HL-60 (cell line): ENCODE results near the gene KATNAL1.

Source experiments
- DNase-seq, 2 experiments: peaks; one replicate each; pipeline ENCODE4 v3.0.0-alpha.2; 2010 to 2020; ENCODE audit warnings: low read depth in 1 of 2, low spot score in 1 of 2
- H3K27ac ChIP-seq: fragments of 250-450 bp; sonication (Bioruptor Pico); replicated peaks from 2 replicates; pipeline ENCODE4 v1.5.1; 2020; ENCODE audit warnings: mild to moderate bottlenecking, moderate library complexity
- H3K27me3 ChIP-seq: fragments of 250-450 bp; sonication (Bioruptor Pico); 2 replicates; pipeline ENCODE4 v1.5.1; 2021; ENCODE audit warnings: mild to moderate bottlenecking, moderate library complexity; ENCODE audit not compliant: insufficient read depth, poor library complexity, severe bottlenecking
- H3K4me3 ChIP-seq: replicated peaks from 2 replicates; pipeline ENCODE4 v1.5.1; 2011; ENCODE audit warnings: mild to moderate bottlenecking, control low read depth, low read length; ENCODE audit not compliant: insufficient read depth
- GABPA ChIP-seq: IDR thresholded peaks from 2 replicates; pipeline ENCODE4 v1.6.1; 2012; ENCODE audit warnings: low read depth
- POLR2AphosphoS5 ChIP-seq: IDR thresholded peaks from 2 replicates; pipeline ENCODE4 v1.6.1; 2012; ENCODE audit warnings: low read depth
- SPI1 ChIP-seq: IDR thresholded peaks from 2 replicates; pipeline ENCODE4 v1.6.1; 2012; ENCODE audit warnings: low read depth, mild to moderate bottlenecking, borderline replicate concordance
- TF ChIP-seq, protein P1 (sequence below): IDR thresholded peaks from one replicate; pipeline ENCODE4 v1.5.1; 2011; ENCODE audit warnings: low read length, control low read depth, inconsistent platforms; ENCODE audit not compliant: insufficient read depth
- TF ChIP-seq, protein P2 (sequence below): IDR thresholded peaks from 2 replicates; pipeline ENCODE4 v1.6.1; 2012; ENCODE audit warnings: low read depth; ENCODE audit not compliant: insufficient replicate concordance

KATNAL1 gene

DNA sequence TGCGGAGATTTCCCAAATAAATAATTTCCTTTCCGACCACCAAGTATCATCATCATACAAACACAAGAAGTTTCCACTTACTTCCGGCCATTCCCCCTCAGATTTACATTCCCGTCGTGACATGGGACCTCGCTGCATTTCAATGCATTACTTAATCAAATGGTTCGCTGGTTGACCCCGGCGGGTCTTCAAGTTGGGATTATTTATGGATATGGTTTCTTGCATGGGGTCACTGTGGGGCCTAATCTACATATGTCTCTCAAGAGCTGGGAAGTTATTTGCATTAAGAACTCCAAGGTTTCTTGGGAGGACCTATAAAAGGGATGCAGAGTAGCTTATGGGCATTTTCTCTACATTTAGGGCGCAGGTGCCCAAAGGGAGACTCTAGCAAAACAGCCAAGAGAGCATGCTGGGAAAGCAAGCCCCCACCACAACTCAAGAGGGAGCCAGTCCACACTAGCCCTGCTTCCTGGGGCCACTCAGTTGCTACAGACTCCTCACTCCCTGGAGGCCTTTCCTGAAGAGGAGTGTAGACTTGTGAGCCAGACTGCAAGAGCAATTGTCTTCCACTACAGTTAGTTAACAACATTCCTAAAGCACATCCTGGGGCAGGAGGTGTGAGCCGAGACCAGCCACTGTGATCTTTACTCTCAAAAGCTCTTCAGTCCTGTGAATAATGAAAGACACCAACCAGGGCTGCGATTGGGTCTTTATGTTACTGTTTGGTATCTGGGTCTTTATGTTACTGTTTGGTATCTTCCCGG lies 125.3 kb downstream of the KATNAL1 start:
- H3K27ac ChIP-seq: no peak overlapping the region
- H3K4me3 ChIP-seq: no peak overlapping the region
- TF ChIP-seq POLR2AphosphoS5 (no peak), GABPA (no peak), SPI1 (no peak)
- TF ChIP-seq, protein P1, sequence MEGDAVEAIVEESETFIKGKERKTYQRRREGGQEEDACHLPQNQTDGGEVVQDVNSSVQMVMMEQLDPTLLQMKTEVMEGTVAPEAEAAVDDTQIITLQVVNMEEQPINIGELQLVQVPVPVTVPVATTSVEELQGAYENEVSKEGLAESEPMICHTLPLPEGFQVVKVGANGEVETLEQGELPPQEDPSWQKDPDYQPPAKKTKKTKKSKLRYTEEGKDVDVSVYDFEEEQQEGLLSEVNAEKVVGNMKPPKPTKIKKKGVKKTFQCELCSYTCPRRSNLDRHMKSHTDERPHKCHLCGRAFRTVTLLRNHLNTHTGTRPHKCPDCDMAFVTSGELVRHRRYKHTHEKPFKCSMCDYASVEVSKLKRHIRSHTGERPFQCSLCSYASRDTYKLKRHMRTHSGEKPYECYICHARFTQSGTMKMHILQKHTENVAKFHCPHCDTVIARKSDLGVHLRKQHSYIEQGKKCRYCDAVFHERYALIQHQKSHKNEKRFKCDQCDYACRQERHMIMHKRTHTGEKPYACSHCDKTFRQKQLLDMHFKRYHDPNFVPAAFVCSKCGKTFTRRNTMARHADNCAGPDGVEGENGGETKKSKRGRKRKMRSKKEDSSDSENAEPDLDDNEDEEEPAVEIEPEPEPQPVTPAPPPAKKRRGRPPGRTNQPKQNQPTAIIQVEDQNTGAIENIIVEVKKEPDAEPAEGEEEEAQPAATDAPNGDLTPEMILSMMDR: no peak
- TF ChIP-seq, protein P2, sequence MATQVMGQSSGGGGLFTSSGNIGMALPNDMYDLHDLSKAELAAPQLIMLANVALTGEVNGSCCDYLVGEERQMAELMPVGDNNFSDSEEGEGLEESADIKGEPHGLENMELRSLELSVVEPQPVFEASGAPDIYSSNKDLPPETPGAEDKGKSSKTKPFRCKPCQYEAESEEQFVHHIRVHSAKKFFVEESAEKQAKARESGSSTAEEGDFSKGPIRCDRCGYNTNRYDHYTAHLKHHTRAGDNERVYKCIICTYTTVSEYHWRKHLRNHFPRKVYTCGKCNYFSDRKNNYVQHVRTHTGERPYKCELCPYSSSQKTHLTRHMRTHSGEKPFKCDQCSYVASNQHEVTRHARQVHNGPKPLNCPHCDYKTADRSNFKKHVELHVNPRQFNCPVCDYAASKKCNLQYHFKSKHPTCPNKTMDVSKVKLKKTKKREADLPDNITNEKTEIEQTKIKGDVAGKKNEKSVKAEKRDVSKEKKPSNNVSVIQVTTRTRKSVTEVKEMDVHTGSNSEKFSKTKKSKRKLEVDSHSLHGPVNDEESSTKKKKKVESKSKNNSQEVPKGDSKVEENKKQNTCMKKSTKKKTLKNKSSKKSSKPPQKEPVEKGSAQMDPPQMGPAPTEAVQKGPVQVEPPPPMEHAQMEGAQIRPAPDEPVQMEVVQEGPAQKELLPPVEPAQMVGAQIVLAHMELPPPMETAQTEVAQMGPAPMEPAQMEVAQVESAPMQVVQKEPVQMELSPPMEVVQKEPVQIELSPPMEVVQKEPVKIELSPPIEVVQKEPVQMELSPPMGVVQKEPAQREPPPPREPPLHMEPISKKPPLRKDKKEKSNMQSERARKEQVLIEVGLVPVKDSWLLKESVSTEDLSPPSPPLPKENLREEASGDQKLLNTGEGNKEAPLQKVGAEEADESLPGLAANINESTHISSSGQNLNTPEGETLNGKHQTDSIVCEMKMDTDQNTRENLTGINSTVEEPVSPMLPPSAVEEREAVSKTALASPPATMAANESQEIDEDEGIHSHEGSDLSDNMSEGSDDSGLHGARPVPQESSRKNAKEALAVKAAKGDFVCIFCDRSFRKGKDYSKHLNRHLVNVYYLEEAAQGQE: no peak
- DNase-seq: no peak
- H3K27me3 ChIP-seq: no peaks in the 10 kb centered on the region

DNA sequence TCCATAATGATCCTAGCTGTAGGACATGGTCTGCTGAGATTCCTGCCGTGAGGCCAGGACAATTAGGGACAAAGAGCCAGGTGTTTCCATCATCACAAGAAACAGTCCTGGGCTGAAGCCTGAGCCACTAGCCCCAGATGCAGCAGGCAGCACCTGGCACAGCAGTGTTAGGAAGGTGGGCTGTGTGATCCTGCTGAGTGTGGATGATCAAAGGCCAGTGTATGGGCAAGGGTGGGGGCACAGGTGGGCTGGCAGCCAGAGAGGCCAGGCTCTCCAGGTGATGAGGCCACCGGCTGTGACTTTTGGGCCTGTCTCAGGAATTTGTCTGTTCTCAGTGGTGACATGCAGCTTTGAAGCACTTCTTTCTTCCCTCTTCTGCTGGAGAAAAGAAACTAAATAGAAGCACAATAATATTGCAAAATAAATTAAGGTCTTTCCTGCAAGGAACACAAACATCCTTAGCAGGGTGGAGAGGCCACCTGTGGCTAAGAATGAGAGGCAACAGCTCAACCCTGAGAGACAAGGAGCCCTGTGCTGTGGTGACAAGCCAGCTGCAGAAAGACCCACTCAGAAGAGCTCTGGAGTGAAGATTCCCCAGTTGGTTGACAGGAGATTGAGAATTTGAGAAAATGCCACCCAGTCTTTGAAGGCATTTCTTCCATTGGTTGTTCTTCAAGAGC lies 127.6 kb downstream of the KATNAL1 start:
- Histone ChIP-seq H3K27ac (no peak overlapping the region), H3K4me3 (no peak overlapping the region), H3K27me3 (no peaks in the 10 kb centered on the region)
- TF ChIP-seq GABPA (no peak), SPI1 (no peak), POLR2AphosphoS5 (no peak)
- TF ChIP-seq, protein P2: no peak
- TF ChIP-seq, protein P1: no peak
- DNase-seq: no peak

DNA sequence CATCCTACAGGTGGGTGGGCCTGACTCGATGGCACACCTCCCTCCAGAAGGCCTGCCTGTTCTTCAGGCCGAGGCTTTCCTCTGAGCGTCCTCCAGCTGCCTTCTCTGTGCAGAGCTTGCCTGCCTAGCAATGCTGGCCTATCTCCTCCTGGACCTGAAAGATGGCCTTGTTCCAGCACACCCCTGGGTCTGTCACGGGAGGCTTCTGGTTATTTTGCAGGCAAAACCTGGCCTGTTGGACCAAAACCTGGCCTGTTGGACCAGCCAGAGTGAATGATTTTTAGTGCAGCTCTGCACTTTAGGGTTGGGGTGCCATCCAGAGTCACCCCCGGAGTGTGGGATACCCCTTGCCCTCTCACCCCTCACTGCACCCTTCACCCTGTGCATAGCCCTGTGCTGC lies 128.4 kb downstream of the KATNAL1 start:
- no peak overlapping the region for H3K4me3 ChIP-seq
- no peak for DNase-seq
- no peak overlapping the region for H3K27ac ChIP-seq
- TF ChIP-seq GABPA (no peak), SPI1 (no peak), POLR2AphosphoS5 (no peak)
- TF ChIP-seq, protein P1: no peak
- TF ChIP-seq, protein P2: no peak
- H3K27me3 ChIP-seq: no peaks in the 10 kb centered on the region
